NB4 (cell line): ENCODE data around the gene CALCR.

Source experiments
- MAX ChIP-seq: IDR thresholded peaks from 2 replicates; pipeline ENCODE4 v1.6.1; 2011; ENCODE audit warnings: low read depth, low read length
- MYC ChIP-seq: IDR thresholded peaks from 2 replicates; pipeline ENCODE4 v1.6.1; 2011; ENCODE audit warnings: low read depth, low read length
- POLR2A ChIP-seq: IDR thresholded peaks from 2 replicates; pipeline ENCODE4 v1.6.1; 2011; ENCODE audit warnings: mild to moderate bottlenecking; ENCODE audit not compliant: insufficient read length; ENCODE audit errors: extremely low read depth
- TF ChIP-seq, protein P1 (sequence below): IDR thresholded peaks from one replicate; pipeline ENCODE4 v1.5.1; 2012; ENCODE audit warnings: low read depth, low read length

- TF ChIP-seq, protein P1, sequence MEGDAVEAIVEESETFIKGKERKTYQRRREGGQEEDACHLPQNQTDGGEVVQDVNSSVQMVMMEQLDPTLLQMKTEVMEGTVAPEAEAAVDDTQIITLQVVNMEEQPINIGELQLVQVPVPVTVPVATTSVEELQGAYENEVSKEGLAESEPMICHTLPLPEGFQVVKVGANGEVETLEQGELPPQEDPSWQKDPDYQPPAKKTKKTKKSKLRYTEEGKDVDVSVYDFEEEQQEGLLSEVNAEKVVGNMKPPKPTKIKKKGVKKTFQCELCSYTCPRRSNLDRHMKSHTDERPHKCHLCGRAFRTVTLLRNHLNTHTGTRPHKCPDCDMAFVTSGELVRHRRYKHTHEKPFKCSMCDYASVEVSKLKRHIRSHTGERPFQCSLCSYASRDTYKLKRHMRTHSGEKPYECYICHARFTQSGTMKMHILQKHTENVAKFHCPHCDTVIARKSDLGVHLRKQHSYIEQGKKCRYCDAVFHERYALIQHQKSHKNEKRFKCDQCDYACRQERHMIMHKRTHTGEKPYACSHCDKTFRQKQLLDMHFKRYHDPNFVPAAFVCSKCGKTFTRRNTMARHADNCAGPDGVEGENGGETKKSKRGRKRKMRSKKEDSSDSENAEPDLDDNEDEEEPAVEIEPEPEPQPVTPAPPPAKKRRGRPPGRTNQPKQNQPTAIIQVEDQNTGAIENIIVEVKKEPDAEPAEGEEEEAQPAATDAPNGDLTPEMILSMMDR, result no peak
- TF ChIP-seq POLR2A, result no peak
- no peak for TF ChIP-seq MYC
- no peak for TF ChIP-seq MAX
These were observed 145.0 kb downstream of the CALCR start for GRCh38 chr7:93429563-93429962.
